GM23338 (cell line): ENCODE measurements around the gene RNF223. TPM values are rescaled to one million over a fixed set of nuclear protein-coding genes. Genes with fewer than 3 reads are reported as not detected.
"Not testable (repeated sequence)": the region's sequence is repeated elsewhere in the genome, so short reads cannot be mapped to it uniquely, and the experiment has no call there.

Experiments
- ATAC-seq: fragments of 200-7000 bp; cut with Tn5 transposase; 3 replicates; pipeline ENCODE4 v1.9.1; 2020
- DNase-seq: peaks from one replicate; pipeline ENCODE4 v3.0.0-alpha.2; 2015; ENCODE audit warnings: low spot score
- H2AFZ ChIP-seq: fragments of 200-600 bp; sonication (generic); 2 replicates; pipeline ENCODE4 v1.8.0; 2016; ENCODE audit warnings: antibody characterized with exemption, mild to moderate bottlenecking, moderate library complexity
- H3F3A ChIP-seq: fragments of 200-600 bp; sonication (generic); replicated peaks from 2 replicates; pipeline ENCODE4 v1.8.0; 2017; ENCODE audit warnings: antibody characterized with exemption, mixed run types, low read depth
- H3K27ac ChIP-seq: fragments of 200-600 bp; sonication (generic); 2 replicates; pipeline ENCODE4 v1.6.1; 2016; ENCODE audit warnings: low read depth
- H3K27me3 ChIP-seq: fragments of 200-600 bp; sonication (generic); 2 replicates; pipeline ENCODE4 v1.8.0; 2016; ENCODE audit warnings: mild to moderate bottlenecking, mixed run types, moderate library complexity; ENCODE audit not compliant: insufficient read depth
- H3K36me3 ChIP-seq: fragments of 200-600 bp; sonication (generic); 2 replicates; pipeline ENCODE4 v1.8.0; 2016; ENCODE audit warnings: mild to moderate bottlenecking; ENCODE audit not compliant: insufficient read depth
- H3K4me1 ChIP-seq: fragments of 200-600 bp; sonication (generic); 2 replicates; pipeline ENCODE4 v1.8.0; 2016; ENCODE audit warnings: mild to moderate bottlenecking, moderate library complexity; ENCODE audit not compliant: insufficient read depth
- H3K4me2 ChIP-seq: fragments of 200-600 bp; sonication (generic); 2 replicates; pipeline ENCODE4 v1.7.1; 2017; ENCODE audit warnings: mixed run types
- H3K4me3 ChIP-seq: fragments of 200-600 bp; sonication (generic); 2 replicates; pipeline ENCODE4 v1.6.1; 2016; ENCODE audit warnings: mixed run types
- H3K79me2 ChIP-seq: fragments of 200-600 bp; sonication (generic); replicated peaks from 2 replicates; pipeline ENCODE4 v1.8.0; 2017; ENCODE audit warnings: mild to moderate bottlenecking; ENCODE audit not compliant: insufficient read depth
- H3K9me2 ChIP-seq: fragments of 200-600 bp; sonication (generic); 2 replicates; pipeline ENCODE4 v1.8.0; 2017; ENCODE audit not compliant: insufficient read depth
- H4K20me1 ChIP-seq: fragments of 200-600 bp; sonication (generic); replicated peaks from 2 replicates; pipeline ENCODE4 v1.8.0; 2017; ENCODE audit warnings: mild to moderate bottlenecking; ENCODE audit not compliant: insufficient read depth
- H3K27ac Mint-ChIP-seq: 2 replicates; pipeline ENCODE4 v1.8.0; 2020; ENCODE audit warnings: inconsistent platforms, mild to moderate bottlenecking, moderate library complexity, mixed read lengths
- H3K27me3 Mint-ChIP-seq: 3 replicates; pipeline ENCODE4 v1.8.0; 2022; ENCODE audit warnings: low read depth, mild to moderate bottlenecking, moderate library complexity, mixed read lengths, inconsistent platforms; ENCODE audit not compliant: insufficient read depth, poor library complexity
- H3K36me3 Mint-ChIP-seq: 3 replicates; pipeline ENCODE4 v1.8.0; 2021; ENCODE audit warnings: low read depth, mild to moderate bottlenecking, inconsistent platforms, moderate library complexity, mixed read lengths
- H3K4me1 Mint-ChIP-seq: 3 replicates; pipeline ENCODE4 v1.8.0; 2020; ENCODE audit warnings: mild to moderate bottlenecking, inconsistent platforms, mixed read lengths
- H3K4me3 Mint-ChIP-seq: 3 replicates; pipeline ENCODE4 v1.8.0; 2021; ENCODE audit warnings: moderate library complexity, mild to moderate bottlenecking, inconsistent platforms, mixed read lengths
- H3K9me3 Mint-ChIP-seq: 3 replicates; pipeline ENCODE4 v1.8.0; 2020; ENCODE audit warnings: moderate library complexity, mild to moderate bottlenecking, inconsistent platforms, mixed read lengths
- CTCF ChIP-seq, 2 experiments: fragments of 200-600 bp in 1 of 2; sonication (generic) in 1 of 2; conservative IDR thresholded peaks; 2 replicates each; pipeline versions ENCODE4 v1.5.1 to v1.6.1; 2016 to 2017; ENCODE audit warnings: antibody characterized with exemption in 2 of 2, low read depth in 2 of 2, mild to moderate bottlenecking in 2 of 2, moderate library complexity in 1 of 2
- EZH2 ChIP-seq: fragments of 200-600 bp; sonication (generic); IDR thresholded peaks from one replicate; pipeline ENCODE4 v1.8.0; 2017; ENCODE audit warnings: antibody characterized with exemption, mild to moderate bottlenecking, low read depth; ENCODE audit not compliant: unreplicated experiment
- POLR2AphosphoS5 ChIP-seq: IDR thresholded peaks from 2 replicates; pipeline ENCODE4 v1.6.1; 2016; ENCODE audit warnings: antibody characterized with exemption, low read depth
- REST ChIP-seq: IDR thresholded peaks from one replicate; pipeline ENCODE4 v1.6.1; 2018; ENCODE audit warnings: antibody characterized with exemption; ENCODE audit not compliant: unreplicated experiment
- STAT1 ChIP-seq: IDR thresholded peaks from one replicate; pipeline ENCODE4 v1.6.1; 2016; ENCODE audit warnings: antibody characterized with exemption; ENCODE audit not compliant: unreplicated experiment
- ZNF114 ChIP-seq: fragments of 250-450 bp; sonication (Bioruptor Pico); IDR thresholded peaks from 2 replicates; pipeline ENCODE4 v1.5.0; 2020; ENCODE audit warnings: mild to moderate bottlenecking, moderate library complexity
- ZNF462 ChIP-seq: fragments of 250-450 bp; sonication (Bioruptor Pico); IDR thresholded peaks from 2 replicates; pipeline ENCODE4 v1.5.0; 2020; ENCODE audit warnings: mild to moderate bottlenecking, moderate library complexity
- polyA plus RNA-seq: library from polyadenylated mRNA; unstranded; fragments of >200 nt; fragmentation: Nextera tagmentation; extraction: Ambion mirVana; gene quantifications from 2 replicates; pipeline ENCODE4 v1.2.1, GENCODE V29; 2016
- total RNA-seq: library from RNA; depleted of rRNA; stranded (reverse); fragments of >200 nt; shearing (Covaris generic); gene quantifications from 2 replicates; pipeline ENCODE4 v1.2.3, GENCODE V29; 2014

RNF223 gene
- total and polyA plus RNA-seq, 2 experiments from 2014 or later: not detected

GRCh38 chr1:1066403-1067283 lies 7.5 kb downstream of the RNF223 start:
- Mint-ChIP-seq H3K4me1 (no peaks in the 10 kb centered on the region), H3K36me3 (no peaks in the 10 kb centered on the region), H3K4me3 (no peak overlapping the region), H3K9me3 (no peaks in the 10 kb centered on the region), H3K27ac (no peak overlapping the region), H3K27me3 (peaks cover 24% of the 10 kb centered on the region)
- Histone ChIP-seq H3K9me2 (no peaks in the 10 kb centered on the region), H3K36me3 (no peaks in the 10 kb centered on the region), H2AFZ (no peak overlapping the region), H3F3A (no peaks in the 10 kb centered on the region), H3K27me3 (peaks cover 33% of the 10 kb centered on the region), H3K4me3 (no peak overlapping the region), H3K27ac (no peak overlapping the region), H3K4me2 (no peak overlapping the region), H3K79me2 (no peaks in the 10 kb centered on the region), H3K4me1 (peaks cover 6% of the 10 kb centered on the region; the same call in 1 of the 2 replicates), H4K20me1 (no peaks in the 10 kb centered on the region; the same call in 1 of the 2 replicates)
- DNase-seq (no peak), ATAC-seq (no peak)
- TF ChIP-seq POLR2AphosphoS5 (no peak), ZNF462 (CRISPR knock-in tag) (no peak), REST (no peak), CTCF (conservative IDR thresholded peaks at IDR 0.05; ENCODE audit: low read depth in 2 of 2) (no peak), ZNF114 (CRISPR knock-in tag) (no peak), EZH2 (no peak), STAT1 (no peak)

GRCh38 chr1:1065940-1066304 lies 8.2 kb downstream of the RNF223 start:
- not testable (repeated sequence) for H3K4me1 Mint-ChIP-seq, H3K27ac ChIP-seq, H3K79me2 ChIP-seq, H3K36me3 ChIP-seq, H3K27ac Mint-ChIP-seq, H3K9me3 Mint-ChIP-seq, H4K20me1 ChIP-seq, H3K4me3 ChIP-seq, ATAC-seq, H3K4me3 Mint-ChIP-seq, H3K4me2 ChIP-seq, H3K9me2 ChIP-seq, H2AFZ ChIP-seq, H3K4me1 ChIP-seq, H3K36me3 Mint-ChIP-seq, H3F3A ChIP-seq, DNase-seq
- peaks cover 31% of the 10 kb centered on the region for H3K27me3 Mint-ChIP-seq
- H3K27me3 ChIP-seq: peaks cover 37% of the 10 kb centered on the region
